HL-60 (cell line): ENCODE data around the gene NRCAM.

ENCODE experiments used
- GABPA ChIP-seq: IDR thresholded peaks from 2 replicates; pipeline ENCODE4 v1.6.1; 2012; ENCODE audit warnings: low read depth
- POLR2AphosphoS5 ChIP-seq: IDR thresholded peaks from 2 replicates; pipeline ENCODE4 v1.6.1; 2012; ENCODE audit warnings: low read depth
- SPI1 ChIP-seq: IDR thresholded peaks from 2 replicates; pipeline ENCODE4 v1.6.1; 2012; ENCODE audit warnings: low read depth, mild to moderate bottlenecking, borderline replicate concordance
- TF ChIP-seq, protein P1 (sequence below): IDR thresholded peaks from one replicate; pipeline ENCODE4 v1.5.1; 2011; ENCODE audit warnings: low read length, control low read depth, inconsistent platforms; ENCODE audit not compliant: insufficient read depth
- TF ChIP-seq, protein P2 (sequence below): IDR thresholded peaks from 2 replicates; pipeline ENCODE4 v1.6.1; 2012; ENCODE audit warnings: low read depth; ENCODE audit not compliant: insufficient replicate concordance

DNA sequence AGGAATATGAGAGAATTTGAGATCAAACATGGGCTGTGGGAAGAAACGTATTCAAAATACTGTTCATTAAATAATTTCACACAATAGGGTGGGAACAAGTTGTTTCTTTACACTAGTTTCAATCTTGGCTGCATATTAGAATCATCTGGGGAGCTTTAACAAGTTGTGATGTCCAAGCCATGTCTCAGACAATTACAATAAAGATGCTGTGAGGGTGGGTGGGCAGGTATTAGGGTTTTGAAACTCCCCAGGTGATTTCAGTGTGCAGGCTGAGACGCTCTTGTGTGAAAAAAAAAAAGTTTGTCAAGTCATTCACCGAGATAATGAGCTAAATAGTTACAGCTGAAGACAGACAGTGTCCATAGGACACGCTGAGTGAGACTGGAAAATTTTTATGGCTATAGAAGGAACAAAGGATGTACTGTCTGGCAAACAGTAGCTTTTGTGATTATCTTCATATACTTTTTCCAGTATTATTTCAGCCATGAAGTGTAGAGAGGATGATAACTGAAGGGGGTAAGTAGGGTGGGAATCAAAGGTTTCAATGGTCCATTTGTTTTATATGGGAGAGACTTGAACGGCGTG, 313.5 kb downstream of the NRCAM start:
- TF ChIP-seq POLR2AphosphoS5 (no peak), SPI1 (no peak), GABPA (no peak)
- TF ChIP-seq, protein P1, sequence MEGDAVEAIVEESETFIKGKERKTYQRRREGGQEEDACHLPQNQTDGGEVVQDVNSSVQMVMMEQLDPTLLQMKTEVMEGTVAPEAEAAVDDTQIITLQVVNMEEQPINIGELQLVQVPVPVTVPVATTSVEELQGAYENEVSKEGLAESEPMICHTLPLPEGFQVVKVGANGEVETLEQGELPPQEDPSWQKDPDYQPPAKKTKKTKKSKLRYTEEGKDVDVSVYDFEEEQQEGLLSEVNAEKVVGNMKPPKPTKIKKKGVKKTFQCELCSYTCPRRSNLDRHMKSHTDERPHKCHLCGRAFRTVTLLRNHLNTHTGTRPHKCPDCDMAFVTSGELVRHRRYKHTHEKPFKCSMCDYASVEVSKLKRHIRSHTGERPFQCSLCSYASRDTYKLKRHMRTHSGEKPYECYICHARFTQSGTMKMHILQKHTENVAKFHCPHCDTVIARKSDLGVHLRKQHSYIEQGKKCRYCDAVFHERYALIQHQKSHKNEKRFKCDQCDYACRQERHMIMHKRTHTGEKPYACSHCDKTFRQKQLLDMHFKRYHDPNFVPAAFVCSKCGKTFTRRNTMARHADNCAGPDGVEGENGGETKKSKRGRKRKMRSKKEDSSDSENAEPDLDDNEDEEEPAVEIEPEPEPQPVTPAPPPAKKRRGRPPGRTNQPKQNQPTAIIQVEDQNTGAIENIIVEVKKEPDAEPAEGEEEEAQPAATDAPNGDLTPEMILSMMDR, result no peak
- TF ChIP-seq, protein P2, sequence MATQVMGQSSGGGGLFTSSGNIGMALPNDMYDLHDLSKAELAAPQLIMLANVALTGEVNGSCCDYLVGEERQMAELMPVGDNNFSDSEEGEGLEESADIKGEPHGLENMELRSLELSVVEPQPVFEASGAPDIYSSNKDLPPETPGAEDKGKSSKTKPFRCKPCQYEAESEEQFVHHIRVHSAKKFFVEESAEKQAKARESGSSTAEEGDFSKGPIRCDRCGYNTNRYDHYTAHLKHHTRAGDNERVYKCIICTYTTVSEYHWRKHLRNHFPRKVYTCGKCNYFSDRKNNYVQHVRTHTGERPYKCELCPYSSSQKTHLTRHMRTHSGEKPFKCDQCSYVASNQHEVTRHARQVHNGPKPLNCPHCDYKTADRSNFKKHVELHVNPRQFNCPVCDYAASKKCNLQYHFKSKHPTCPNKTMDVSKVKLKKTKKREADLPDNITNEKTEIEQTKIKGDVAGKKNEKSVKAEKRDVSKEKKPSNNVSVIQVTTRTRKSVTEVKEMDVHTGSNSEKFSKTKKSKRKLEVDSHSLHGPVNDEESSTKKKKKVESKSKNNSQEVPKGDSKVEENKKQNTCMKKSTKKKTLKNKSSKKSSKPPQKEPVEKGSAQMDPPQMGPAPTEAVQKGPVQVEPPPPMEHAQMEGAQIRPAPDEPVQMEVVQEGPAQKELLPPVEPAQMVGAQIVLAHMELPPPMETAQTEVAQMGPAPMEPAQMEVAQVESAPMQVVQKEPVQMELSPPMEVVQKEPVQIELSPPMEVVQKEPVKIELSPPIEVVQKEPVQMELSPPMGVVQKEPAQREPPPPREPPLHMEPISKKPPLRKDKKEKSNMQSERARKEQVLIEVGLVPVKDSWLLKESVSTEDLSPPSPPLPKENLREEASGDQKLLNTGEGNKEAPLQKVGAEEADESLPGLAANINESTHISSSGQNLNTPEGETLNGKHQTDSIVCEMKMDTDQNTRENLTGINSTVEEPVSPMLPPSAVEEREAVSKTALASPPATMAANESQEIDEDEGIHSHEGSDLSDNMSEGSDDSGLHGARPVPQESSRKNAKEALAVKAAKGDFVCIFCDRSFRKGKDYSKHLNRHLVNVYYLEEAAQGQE, result no peak
